Measurements from ENCODE around the gene CTSZ.

GRCh38 chr20:59008715-59009336 is 1.8 kb upstream of the CTSZ start:
- no peak for TF ChIP-seq POLR2A (IDR thresholded peaks at IDR 0.05)
- TF ChIP-seq CTCF (IDR thresholded peaks at IDR 0.05): no peak
